HepG2 (cell line): Measurements from ENCODE around the gene HINFP. TPM values are rescaled to one million over a fixed set of nuclear protein-coding genes. Genes with fewer than 3 reads are reported as not detected.

Experiments
- BHLHE40 ChIP-seq: IDR thresholded peaks from 2 replicates; pipeline ENCODE4 v1.6.1; 2011; ENCODE audit warnings: low read length, improper control_type of control experiment
- HIVEP1 ChIP-seq: sonication (generic); formaldehyde crosslinking; IDR thresholded peaks from 2 replicates; pipeline ENCODE4 v1.4.0; 2020; ENCODE audit warnings: mild to moderate bottlenecking, missing genetic modification reagents
- JUN ChIP-seq: sonication (generic); formaldehyde crosslinking; IDR thresholded peaks from 2 replicates; pipeline ENCODE4 v1.4.0; 2020; ENCODE audit warnings: mild to moderate bottlenecking, missing genetic modification reagents
- LRRFIP1 ChIP-seq: sonication (generic); formaldehyde crosslinking; conservative IDR thresholded peaks from 2 replicates; pipeline ENCODE4 v1.4.0; 2020; ENCODE audit warnings: missing genetic modification reagents
- MED8 ChIP-seq: sonication (generic); formaldehyde crosslinking; IDR thresholded peaks from 2 replicates; pipeline ENCODE4 v1.8.1; 2023; ENCODE audit warnings: mild to moderate bottlenecking, missing genetic modification reagents; ENCODE audit not compliant: insufficient replicate concordance
- MLX ChIP-seq: IDR thresholded peaks from 2 replicates; pipeline ENCODE4 v1.6.1; 2016
- NRL ChIP-seq: sonication (generic); formaldehyde crosslinking; IDR thresholded peaks from 2 replicates; pipeline ENCODE4 v1.5.0; 2020; ENCODE audit warnings: missing genetic modification reagents, mild to moderate bottlenecking, moderate library complexity, borderline replicate concordance
- PBX3 ChIP-seq: sonication (generic); formaldehyde crosslinking; IDR thresholded peaks from 2 replicates; pipeline ENCODE4 v1.8.1; 2023; ENCODE audit warnings: missing genetic modification reagents, inconsistent platforms, borderline replicate concordance
- PPARG ChIP-seq: conservative IDR thresholded peaks from 2 replicates; pipeline ENCODE4 v1.6.1; 2016; ENCODE audit warnings: missing biosample characterization, missing genetic modification reagents
- SMAD3 ChIP-seq: sonication (generic); formaldehyde crosslinking; IDR thresholded peaks from 2 replicates; pipeline ENCODE4 v1.4.0; 2020; ENCODE audit warnings: missing genetic modification reagents
- SNAPC4 ChIP-seq: sonication (generic); formaldehyde crosslinking; IDR thresholded peaks from 2 replicates; pipeline ENCODE4 v1.4.0; 2020; ENCODE audit warnings: mild to moderate bottlenecking, missing genetic modification reagents
- ZNF33A ChIP-seq: sonication (generic); formaldehyde crosslinking; IDR thresholded peaks from 2 replicates; pipeline ENCODE4 v1.5.1; 2020; ENCODE audit warnings: missing genetic modification reagents, mild to moderate bottlenecking, moderate library complexity, borderline replicate concordance
- ZNF44 ChIP-seq: sonication (generic); formaldehyde crosslinking; IDR thresholded peaks from 2 replicates; pipeline ENCODE4 v1.5.1; 2020; ENCODE audit warnings: mild to moderate bottlenecking, missing genetic modification reagents
- ZNF644 ChIP-seq: IDR thresholded peaks from 2 replicates; pipeline ENCODE4 v1.6.1; 2016; ENCODE audit warnings: low read depth
- ZNF652 ChIP-seq: IDR thresholded peaks from 2 replicates; pipeline ENCODE4 v1.6.1; 2016; ENCODE audit warnings: low read depth, borderline replicate concordance
- ZNF788 ChIP-seq: sonication (generic); formaldehyde crosslinking; IDR thresholded peaks from 2 replicates; pipeline ENCODE4 v1.5.0; 2020; ENCODE audit warnings: mild to moderate bottlenecking, missing genetic modification reagents, borderline replicate concordance
- ZNF790 ChIP-seq: sonication (generic); formaldehyde crosslinking; IDR thresholded peaks from 2 replicates; pipeline ENCODE4 v1.8.0; 2022; ENCODE audit warnings: missing genetic modification reagents, mild to moderate bottlenecking, borderline replicate concordance
- polyA plus RNA-seq, 8 experiments: library from polyadenylated mRNA; depleted of rRNA in 3 of 8; stranded (reverse) in 7 of 8; unstranded in 1 of 8; fragments of >200 nt; fragmentation: Illumina TruSeq in 4 of 8; extraction: Trizol in 4 of 8; gene quantifications; 2 replicates each; pipeline versions ENCODE4 v1.2.1 to v1.2.3, GENCODE V29; 2011 to 2016; ENCODE audit warnings: low read depth in 4 of 8, missing spikeins in 1 of 8, mixed read lengths in 1 of 8; ENCODE audit not compliant: insufficient read depth in 1 of 8
- total RNA-seq, 5 experiments: library from RNA; depleted of rRNA; stranded (reverse); fragments of >200 nt; fragmentation: Illumina TruSeq; extraction: Trizol; gene quantifications; 2 replicates each; pipeline ENCODE4 v1.2.3, GENCODE V29; 2016; ENCODE audit warnings: low read depth in 1 of 5

Gene HINFP
- total and polyA plus RNA-seq, 2 of the 13 experiments (the other 11 are each of a cell fraction or from before 2014, with no cell fraction given): 15.1 to 21.4 TPM

GRCh38 chr11:119121811-119122124 is 388 bp downstream of the HINFP start (continued):
- TF ChIP-seq LRRFIP1 (CRISPR knock-in tag) (no peak), ZNF652 (CRISPR knock-in tag) (no peak), SMAD3 (CRISPR knock-in tag) (0 out of 2 replicates have a peak, but pooled peaks have one; percentile 17), ZNF644 (CRISPR knock-in tag) (no peak), JUN (CRISPR knock-in tag) (no peak), PBX3 (CRISPR knock-in tag) (no peak), ZNF44 (no peak), SNAPC4 (peak; percentile 50; the same call in 1 of the 2 replicates), ZNF33A (CRISPR knock-in tag) (no peak), NRL (CRISPR knock-in tag) (peak; percentile 73), ZNF790 (CRISPR knock-in tag) (no peak), MED8 (CRISPR knock-in tag) (no peak), PPARG (CRISPR knock-in tag) (0 out of 2 replicates have a peak, but pooled peaks have one; percentile 7), HIVEP1 (CRISPR knock-in tag) (peak; percentile 48; the same call in 1 of the 2 replicates), MLX (0 out of 2 replicates have a peak, but pooled peaks have one; percentile 3), BHLHE40 (no peak), ZNF788 (no peak)
